KMS-11 (cell line): Measurements from ENCODE around the gene FAM193A.
"Not testable (repeated sequence)": the region's sequence is repeated elsewhere in the genome, so short reads cannot be mapped to it uniquely, and the experiment has no call there.

Source experiments
- H2AFZ ChIP-seq: fragments of 200-600 bp; sonication (generic); 2 replicates; pipeline ENCODE4 v1.6.1; 2016; ENCODE audit warnings: antibody characterized with exemption, mixed run types, low read depth
- H3K27ac ChIP-seq: fragments of 200-600 bp; sonication (generic); 2 replicates; pipeline ENCODE4 v1.6.1; 2016; ENCODE audit warnings: mild to moderate bottlenecking, mixed run types
- H3K27me3 ChIP-seq: fragments of 200-600 bp; sonication (generic); 2 replicates; pipeline ENCODE4 v1.6.1; 2017; ENCODE audit warnings: mild to moderate bottlenecking, low read depth, mixed run types, moderate library complexity; ENCODE audit not compliant: insufficient read depth
- H3K36me3 ChIP-seq: fragments of 200-600 bp; sonication (generic); 2 replicates; pipeline ENCODE4 v1.6.1; 2017; ENCODE audit warnings: mild to moderate bottlenecking, mixed run types; ENCODE audit not compliant: insufficient read depth
- H3K4me1 ChIP-seq: fragments of 200-600 bp; sonication (generic); 2 replicates; pipeline ENCODE4 v1.6.1; 2016; ENCODE audit warnings: mild to moderate bottlenecking, low read depth, mixed run types; ENCODE audit not compliant: poor library complexity, severe bottlenecking
- H3K4me2 ChIP-seq: fragments of 200-600 bp; sonication (generic); 2 replicates; pipeline ENCODE4 v1.7.0; 2016; ENCODE audit warnings: mild to moderate bottlenecking, mixed run types
- H3K4me3 ChIP-seq: fragments of 200-600 bp; sonication (generic); IDR thresholded peaks from 2 replicates; pipeline ENCODE4 v1.6.1; 2017; ENCODE audit warnings: low read depth, low read length, mixed read lengths; ENCODE audit not compliant: insufficient read depth
- H3K79me2 ChIP-seq: fragments of 200-600 bp; sonication (generic); 2 replicates; pipeline ENCODE4 v1.6.1; 2016; ENCODE audit warnings: low read depth, mixed run types; ENCODE audit not compliant: insufficient read depth
- H3K9ac ChIP-seq: fragments of 200-600 bp; sonication (generic); 2 replicates; pipeline ENCODE4 v1.6.1; 2016; ENCODE audit warnings: mild to moderate bottlenecking, mixed run types
- H4K20me1 ChIP-seq: fragments of 200-600 bp; sonication (generic); 2 replicates; pipeline ENCODE4 v1.6.1; 2016; ENCODE audit warnings: mild to moderate bottlenecking, mixed run types; ENCODE audit not compliant: insufficient read depth
- TF ChIP-seq, protein P1 (sequence below): fragments of 200-600 bp; sonication (generic); conservative IDR thresholded peaks from 2 replicates; pipeline ENCODE4 v1.6.1; 2017; ENCODE audit warnings: low read depth, mild to moderate bottlenecking, antibody characterized with exemption, low read length, moderate library complexity, mixed read lengths

The FAM193A gene

GRCh38 chr4:2511645-2512131, 24.8 kb upstream of the FAM193A start:
- H3K9ac ChIP-seq = no peak overlapping the region
- H3K4me3 ChIP-seq = no peak overlapping the region
- no peak overlapping the region for H2AFZ ChIP-seq
- no peaks in the 10 kb centered on the region for H3K4me1 ChIP-seq
- H4K20me1 ChIP-seq = no peaks in the 10 kb centered on the region
- TF ChIP-seq, protein P1, sequence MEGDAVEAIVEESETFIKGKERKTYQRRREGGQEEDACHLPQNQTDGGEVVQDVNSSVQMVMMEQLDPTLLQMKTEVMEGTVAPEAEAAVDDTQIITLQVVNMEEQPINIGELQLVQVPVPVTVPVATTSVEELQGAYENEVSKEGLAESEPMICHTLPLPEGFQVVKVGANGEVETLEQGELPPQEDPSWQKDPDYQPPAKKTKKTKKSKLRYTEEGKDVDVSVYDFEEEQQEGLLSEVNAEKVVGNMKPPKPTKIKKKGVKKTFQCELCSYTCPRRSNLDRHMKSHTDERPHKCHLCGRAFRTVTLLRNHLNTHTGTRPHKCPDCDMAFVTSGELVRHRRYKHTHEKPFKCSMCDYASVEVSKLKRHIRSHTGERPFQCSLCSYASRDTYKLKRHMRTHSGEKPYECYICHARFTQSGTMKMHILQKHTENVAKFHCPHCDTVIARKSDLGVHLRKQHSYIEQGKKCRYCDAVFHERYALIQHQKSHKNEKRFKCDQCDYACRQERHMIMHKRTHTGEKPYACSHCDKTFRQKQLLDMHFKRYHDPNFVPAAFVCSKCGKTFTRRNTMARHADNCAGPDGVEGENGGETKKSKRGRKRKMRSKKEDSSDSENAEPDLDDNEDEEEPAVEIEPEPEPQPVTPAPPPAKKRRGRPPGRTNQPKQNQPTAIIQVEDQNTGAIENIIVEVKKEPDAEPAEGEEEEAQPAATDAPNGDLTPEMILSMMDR = no peak
- no peak overlapping the region for H3K4me2 ChIP-seq
- H3K27ac ChIP-seq = no peak overlapping the region
- H3K36me3 ChIP-seq = no peaks in the 10 kb centered on the region
- no peaks in the 10 kb centered on the region for H3K79me2 ChIP-seq
- no peaks in the 10 kb centered on the region for H3K27me3 ChIP-seq

GRCh38 chr4:2512396-2513135, 23.9 kb upstream of the FAM193A start:
- Histone ChIP-seq H3K4me3 (no peak overlapping the region), H3K36me3 (no peaks in the 10 kb centered on the region), H2AFZ (no peak overlapping the region), H4K20me1 (no peaks in the 10 kb centered on the region), H3K4me2 (no peak overlapping the region), H3K27ac (no peak overlapping the region), H3K4me1 (no peaks in the 10 kb centered on the region), H3K27me3 (no peaks in the 10 kb centered on the region), H3K9ac (no peak overlapping the region), H3K79me2 (no peaks in the 10 kb centered on the region)
- TF ChIP-seq, protein P1 = no peak

DNA sequence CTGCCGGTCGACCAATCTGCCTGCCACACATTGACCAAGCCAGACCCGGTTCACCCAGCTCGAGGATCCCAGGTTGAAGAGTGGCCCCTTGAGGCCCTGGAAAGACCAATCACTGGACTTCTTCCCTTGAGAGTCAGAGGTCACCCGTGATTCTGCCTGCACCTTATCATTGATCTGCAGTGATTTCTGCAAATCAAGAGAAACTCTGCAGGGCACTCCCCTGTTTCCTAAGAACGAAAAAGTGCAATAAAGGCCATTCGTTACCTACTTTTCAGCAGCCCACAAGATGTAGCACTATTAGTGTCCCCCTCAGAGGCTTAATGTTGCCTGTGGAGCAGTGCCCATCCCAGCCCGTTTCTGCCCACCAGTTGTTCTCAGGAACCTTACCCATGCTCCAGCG, 22.3 kb upstream of the FAM193A start:
- not testable (repeated sequence) for H3K36me3 ChIP-seq, H3K27ac ChIP-seq, H3K4me1 ChIP-seq, H3K27me3 ChIP-seq, H3K4me3 ChIP-seq, H4K20me1 ChIP-seq, H3K9ac ChIP-seq, H3K79me2 ChIP-seq, H3K4me2 ChIP-seq, H2AFZ ChIP-seq

- not testable (repeated sequence) for H4K20me1 ChIP-seq, H3K36me3 ChIP-seq, H3K79me2 ChIP-seq, H3K4me2 ChIP-seq, H2AFZ ChIP-seq, H3K27me3 ChIP-seq, H3K4me1 ChIP-seq, H3K9ac ChIP-seq, H3K27ac ChIP-seq, H3K4me3 ChIP-seq
Observed at GRCh38 chr4:2514944-2515343, 21.5 kb upstream of the FAM193A start.

- Histone ChIP-seq H3K36me3 (no peaks in the 10 kb centered on the region), H3K27ac (no peak overlapping the region), H3K27me3 (no peaks in the 10 kb centered on the region)
Observed at GRCh38 chr4:2515830-2516550, 20.5 kb upstream of the FAM193A start.

More at GRCh38 chr4:2515830-2516550, 20.5 kb upstream of the FAM193A start:
- Histone ChIP-seq H2AFZ (no peak overlapping the region), H3K4me2 (no peak overlapping the region), H3K9ac (no peak overlapping the region), H4K20me1 (no peaks in the 10 kb centered on the region), H3K4me1 (no peaks in the 10 kb centered on the region), H3K79me2 (no peaks in the 10 kb centered on the region), H3K4me3 (no peak overlapping the region)
- TF ChIP-seq, protein P1 = no peak
